ENCODE data around the gene MIAT.

MIAT gene

GRCh38 chr22:26715392-26715936 is 58.1 kb downstream of the MIAT start:
- no peak for DNase-seq (ENCODE audit: extremely low read depth, insufficient read length)
- Histone ChIP-seq H3K4me3 (replicated peaks; ENCODE audit: low read depth, low read length) (no peak overlapping the region), H3K27me3 (replicated peaks; ENCODE audit: control insufficient read depth, insufficient read depth, low read length) (no peaks in the 10 kb centered on the region), H3K36me3 (ENCODE audit: control insufficient read depth, insufficient read depth, low read length) (no peaks in the 10 kb centered on the region; the same call in none of the 2 replicates)
- no peak for TF ChIP-seq CTCF (IDR thresholded peaks at IDR 0.05; ENCODE audit: insufficient read depth, low read length, poor library complexity, severe bottlenecking)

- no peaks in the 10 kb centered on the region for H3K27me3 ChIP-seq (replicated peaks; ENCODE audit: control insufficient read depth, insufficient read depth, low read length)
- no peak for TF ChIP-seq CTCF (IDR thresholded peaks at IDR 0.05; ENCODE audit: insufficient read depth, low read length, poor library complexity, severe bottlenecking)
- H3K4me3 ChIP-seq (replicated peaks; ENCODE audit: low read depth, low read length): no peak overlapping the region
- H3K36me3 ChIP-seq (ENCODE audit: control insufficient read depth, insufficient read depth, low read length): no peaks in the 10 kb centered on the region; the same call in none of the 2 replicates
- no peak for DNase-seq (ENCODE audit: extremely low read depth, insufficient read length)
Observed at GRCh38 chr22:26718488-26718887, 61.1 kb downstream of the MIAT start.

- TF ChIP-seq CTCF (IDR thresholded peaks at IDR 0.05; ENCODE audit: insufficient read depth, low read length, poor library complexity, severe bottlenecking): no peak
- DNase-seq (ENCODE audit: extremely low read depth, insufficient read length): no peak
- H3K36me3 ChIP-seq (ENCODE audit: control insufficient read depth, insufficient read depth, low read length): no peaks in the 10 kb centered on the region; the same call in none of the 2 replicates
Observed at GRCh38 chr22:26718905-26719304, 61.5 kb downstream of the MIAT start.

GRCh38 chr22:26722159-26722558 is 64.8 kb downstream of the MIAT start:
- no peak for DNase-seq (ENCODE audit: extremely low read depth, insufficient read length)

More at GRCh38 chr22:26718905-26719304, 61.5 kb downstream of the MIAT start:
- H3K4me3 ChIP-seq (replicated peaks; ENCODE audit: low read depth, low read length): no peak overlapping the region
- no peaks in the 10 kb centered on the region for H3K27me3 ChIP-seq (replicated peaks; ENCODE audit: control insufficient read depth, insufficient read depth, low read length)

GRCh38 chr22:26724414-26724813 is 67.0 kb downstream of the MIAT start:
- DNase-seq (ENCODE audit: extremely low read depth, insufficient read length): no peak
- TF ChIP-seq CTCF (IDR thresholded peaks at IDR 0.05; ENCODE audit: insufficient read depth, low read length, poor library complexity, severe bottlenecking): no peak
- H3K36me3 ChIP-seq (ENCODE audit: control insufficient read depth, insufficient read depth, low read length): peaks cover 1% of the 10 kb centered on the region; the same call in 1 of the 2 replicates
- H3K27me3 ChIP-seq (replicated peaks; ENCODE audit: control insufficient read depth, insufficient read depth, low read length): no peaks in the 10 kb centered on the region
- H3K4me3 ChIP-seq (replicated peaks; ENCODE audit: low read depth, low read length): no peak overlapping the region

More at GRCh38 chr22:26722159-26722558, 64.8 kb downstream of the MIAT start:
- Histone ChIP-seq H3K36me3 (ENCODE audit: control insufficient read depth, insufficient read depth, low read length) (peaks cover 1% of the 10 kb centered on the region), H3K4me3 (replicated peaks; ENCODE audit: low read depth, low read length) (no peak overlapping the region), H3K27me3 (replicated peaks; ENCODE audit: control insufficient read depth, insufficient read depth, low read length) (no peaks in the 10 kb centered on the region)
- TF ChIP-seq CTCF (IDR thresholded peaks at IDR 0.05; ENCODE audit: insufficient read depth, low read length, poor library complexity, severe bottlenecking): no peak

All from GM06990 (cell line).